Activated CD4-positive, alpha-beta T cell treated with anti-CD3 and anti-CD28 coated beads, Interleukin-2, amount 50 U/mL, for 24 hours (primary cell): ENCODE results near the gene SPECC1L.

Source experiments
- DNase-seq, 2 donors: peaks; one replicate each; pipeline ENCODE4 v3.0.0-alpha.2; 2020; ENCODE audit warnings: low read depth in 1 of 2, low spot score in 1 of 2

Gene SPECC1L

GRCh38 chr22:24466716-24467328 lies 196.2 kb downstream of the SPECC1L start:
- DNase-seq: no peak

GRCh38 chr22:24467340-24467739 lies 196.7 kb downstream of the SPECC1L start:
- no peak for DNase-seq
